ENCODE data around the gene LCN2. TPM values are rescaled to one million over a fixed set of nuclear protein-coding genes. Genes with fewer than 3 reads are reported as not detected.

The LCN2 gene
- total RNA-seq, 1 donor from 2014 or later, result 45.7 TPM

GRCh38 chr9:128161215-128161902 lies 12.1 kb downstream of the LCN2 start:
- peak overlapping the region; percentile 82 for H3K4me3 ChIP-seq (ENCODE audit: low read depth, low read length)
- no peak for DNase-seq (ENCODE audit: low read depth)
- TF ChIP-seq CTCF (conservative IDR thresholded peaks at IDR 0.05; ENCODE audit: low read depth, low read length), result no peak

- DNase-seq (ENCODE audit: low read depth), result no peak
- no peak overlapping the region for H3K4me3 ChIP-seq (ENCODE audit: low read depth, low read length)
- TF ChIP-seq CTCF (conservative IDR thresholded peaks at IDR 0.05; ENCODE audit: low read depth, low read length), result no peak
These were observed 13.2 kb downstream of the LCN2 start for GRCh38 chr9:128162215-128163026.

- DNase-seq (ENCODE audit: low read depth), result no peak
- H3K4me3 ChIP-seq (ENCODE audit: low read depth, low read length), result no peak overlapping the region
- TF ChIP-seq CTCF (conservative IDR thresholded peaks at IDR 0.05; ENCODE audit: low read depth, low read length), result no peak
These were observed 13.8 kb downstream of the LCN2 start for GRCh38 chr9:128163027-128163515.

- no peak overlapping the region for H3K4me3 ChIP-seq (ENCODE audit: low read depth, low read length)
- DNase-seq (ENCODE audit: low read depth), result no peak
- TF ChIP-seq CTCF (conservative IDR thresholded peaks at IDR 0.05; ENCODE audit: low read depth, low read length), result no peak
These were observed 14.5 kb downstream of the LCN2 start for GRCh38 chr9:128163523-128164306.

- DNase-seq (ENCODE audit: low read depth), result no peak
- no peak for TF ChIP-seq CTCF (conservative IDR thresholded peaks at IDR 0.05; ENCODE audit: low read depth, low read length)
- H3K4me3 ChIP-seq (ENCODE audit: low read depth, low read length), result no peak overlapping the region
These were observed 15.1 kb downstream of the LCN2 start for GRCh38 chr9:128164307-128164885.

GRCh38 chr9:128166169-128166568 lies 16.9 kb downstream of the LCN2 start:
- TF ChIP-seq CTCF (conservative IDR thresholded peaks at IDR 0.05; ENCODE audit: low read depth, low read length), result no peak
- H3K4me3 ChIP-seq (ENCODE audit: low read depth, low read length), result no peak overlapping the region
- DNase-seq (ENCODE audit: low read depth), result no peak

Data from epithelial cell of proximal tubule (primary cell).